ENCODE measurements around the gene SLC2A13.

The SLC2A13 gene

DNA sequence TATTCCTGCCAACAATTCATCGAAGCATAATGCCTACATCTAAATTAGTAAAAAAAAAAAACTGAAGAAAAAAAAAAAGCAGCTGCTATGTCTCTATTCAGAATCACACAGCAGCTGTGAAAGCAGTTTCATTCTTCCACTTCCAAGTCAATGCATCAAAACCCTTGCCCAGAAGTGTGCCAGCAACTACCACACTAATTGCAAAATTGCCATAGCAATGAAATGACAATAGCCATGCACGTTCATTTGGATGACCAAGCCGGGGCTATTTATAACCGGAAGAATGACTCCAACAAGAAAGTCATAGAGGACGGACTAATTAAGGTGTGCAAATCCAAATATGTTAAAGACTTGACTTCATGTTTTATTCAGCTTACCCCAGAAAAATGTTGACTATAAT, 42.5 kb downstream of the SLC2A13 start:
- Histone ChIP-seq H3K27me3 (replicated peaks) (no peaks in the 10 kb centered on the region), H3K36me3 (replicated peaks) (no peaks in the 10 kb centered on the region), H3K27ac (no peak overlapping the region), H3K4me3 (ENCODE audit: low read depth, low read length) (no peak overlapping the region)
- in situ Hi-C loops (cut with HindIII; ENCODE audit: low pct_ligation_motif_present, low sequenced_read_pairs) = no loop called here
- DNase-seq = no peak
- no peak for TF ChIP-seq CTCF (IDR thresholded peaks at IDR 0.05; ENCODE audit: low read depth, low read length, missing control alignments)

DNA sequence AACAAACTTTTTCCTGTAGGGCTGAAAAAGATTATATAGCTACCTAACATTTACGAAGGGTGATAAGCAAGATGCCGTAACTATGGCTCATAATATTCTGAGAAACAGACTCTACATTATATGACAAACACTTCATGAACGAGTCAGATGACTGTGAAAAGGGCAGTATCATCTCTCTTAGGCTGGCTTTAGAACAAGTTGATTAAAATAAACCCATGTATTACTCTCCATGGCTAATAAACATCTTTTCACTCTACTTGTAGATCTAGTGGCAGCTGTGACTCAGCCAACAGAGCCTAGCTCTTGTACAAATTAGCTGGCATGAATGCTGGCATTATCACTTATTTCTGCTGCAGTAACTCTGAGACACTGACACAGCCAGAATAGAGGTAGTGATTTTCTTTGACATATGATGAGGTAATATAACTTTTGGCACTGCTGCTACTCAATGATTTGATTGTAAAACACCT, 47.1 kb downstream of the SLC2A13 start:
- Histone ChIP-seq H3K27me3 (replicated peaks) (no peaks in the 10 kb centered on the region), H3K36me3 (replicated peaks) (no peaks in the 10 kb centered on the region), H3K4me3 (ENCODE audit: low read depth, low read length) (no peak overlapping the region), H3K27ac (no peak overlapping the region)
- DNase-seq = peak; percentile 1
- in situ Hi-C loops (cut with HindIII; ENCODE audit: low pct_ligation_motif_present, low sequenced_read_pairs) = no loop called here
- no peak for TF ChIP-seq CTCF (IDR thresholded peaks at IDR 0.05; ENCODE audit: low read depth, low read length, missing control alignments)

- H3K27me3 ChIP-seq (replicated peaks) = no peaks in the 10 kb centered on the region
- H3K36me3 ChIP-seq (replicated peaks) = no peaks in the 10 kb centered on the region
- no peak overlapping the region for H3K27ac ChIP-seq
- in situ Hi-C loops (cut with HindIII; ENCODE audit: low pct_ligation_motif_present, low sequenced_read_pairs) = no loop called here
- no peak overlapping the region for H3K4me3 ChIP-seq (ENCODE audit: low read depth, low read length)
- TF ChIP-seq CTCF (IDR thresholded peaks at IDR 0.05; ENCODE audit: low read depth, low read length, missing control alignments) = no peak
- DNase-seq = no peak
Measured at GRCh38 chr12:40056373-40056772, 49.5 kb downstream of the SLC2A13 start.

DNA sequence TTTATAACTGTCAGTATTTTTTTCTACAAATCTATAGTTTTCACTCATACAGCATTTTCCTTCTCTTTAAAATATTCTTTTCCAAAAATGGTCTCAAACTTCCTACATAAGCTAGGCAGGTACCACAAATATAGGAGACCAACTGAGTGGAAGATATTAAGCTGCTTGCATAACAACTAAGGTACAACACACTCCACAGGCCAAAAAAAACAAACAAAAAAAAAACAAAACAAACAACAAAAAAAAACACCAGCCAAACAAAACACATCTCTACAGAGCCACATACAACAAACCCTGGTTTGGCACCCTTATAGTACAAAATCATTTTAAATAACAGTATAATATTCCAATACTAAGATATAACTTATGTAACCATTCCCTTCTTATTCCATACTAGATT, 50.1 kb downstream of the SLC2A13 start:
- H3K27ac ChIP-seq = no peak overlapping the region
- no peaks in the 10 kb centered on the region for H3K27me3 ChIP-seq (replicated peaks)
- no peak for TF ChIP-seq CTCF (IDR thresholded peaks at IDR 0.05; ENCODE audit: low read depth, low read length, missing control alignments)
- H3K4me3 ChIP-seq (ENCODE audit: low read depth, low read length) = no peak overlapping the region
- H3K36me3 ChIP-seq (replicated peaks) = no peaks in the 10 kb centered on the region
- in situ Hi-C loops (cut with HindIII; ENCODE audit: low pct_ligation_motif_present, low sequenced_read_pairs) = no loop called here
- DNase-seq = no peak

GRCh38 chr12:40055228-40055579, 50.7 kb downstream of the SLC2A13 start:
- H3K27ac ChIP-seq = peak overlapping the region; percentile 29
- in situ Hi-C loops (cut with HindIII; ENCODE audit: low pct_ligation_motif_present, low sequenced_read_pairs) = no loop called here
- TF ChIP-seq CTCF (IDR thresholded peaks at IDR 0.05; ENCODE audit: low read depth, low read length, missing control alignments) = no peak
- H3K27me3 ChIP-seq (replicated peaks) = no peaks in the 10 kb centered on the region
- peak; percentile 1 for DNase-seq
- H3K36me3 ChIP-seq (replicated peaks) = no peaks in the 10 kb centered on the region
- H3K4me3 ChIP-seq (ENCODE audit: low read depth, low read length) = no peak overlapping the region

- no peaks in the 10 kb centered on the region for H3K27me3 ChIP-seq (replicated peaks)
- H3K36me3 ChIP-seq (replicated peaks) = no peaks in the 10 kb centered on the region
- in situ Hi-C loops (cut with HindIII; ENCODE audit: low pct_ligation_motif_present, low sequenced_read_pairs) = no loop called here
- no peak for TF ChIP-seq CTCF (IDR thresholded peaks at IDR 0.05; ENCODE audit: low read depth, low read length, missing control alignments)
- H3K4me3 ChIP-seq (ENCODE audit: low read depth, low read length) = no peak overlapping the region
- DNase-seq = peak; percentile 90
- H3K27ac ChIP-seq = peak overlapping the region; percentile 29
Measured at GRCh38 chr12:40054555-40055227, 51.2 kb downstream of the SLC2A13 start.
